Ishikawa (cell line): ENCODE results near the gene PRDM1.

Experiments used
- CEBPB ChIP-seq: IDR thresholded peaks from 2 replicates; pipeline ENCODE4 v1.6.1; 2012
- CREB1 ChIP-seq: IDR thresholded peaks from 2 replicates; pipeline ENCODE4 v1.6.1; 2012; ENCODE audit warnings: low read depth
- EGR1 ChIP-seq: IDR thresholded peaks from 2 replicates; pipeline ENCODE4 v1.6.1; 2012
- EP300 ChIP-seq: IDR thresholded peaks from 2 replicates; pipeline ENCODE4 v1.6.1; 2012; ENCODE audit warnings: borderline replicate concordance
- FOXM1 ChIP-seq: IDR thresholded peaks from 2 replicates; pipeline ENCODE4 v1.6.1; 2012; ENCODE audit warnings: low read depth, borderline replicate concordance
- MAX ChIP-seq: IDR thresholded peaks from 2 replicates; pipeline ENCODE4 v1.6.1; 2012
- NFIC ChIP-seq: IDR thresholded peaks from 2 replicates; pipeline ENCODE4 v1.6.1; 2012
- RAD21 ChIP-seq: IDR thresholded peaks from 2 replicates; pipeline ENCODE4 v1.6.1; 2012; ENCODE audit warnings: low read depth
- TAF1 ChIP-seq: IDR thresholded peaks from 2 replicates; pipeline ENCODE4 v1.6.1; 2012; ENCODE audit warnings: low read depth, mild to moderate bottlenecking
- TCF12 ChIP-seq: IDR thresholded peaks from 2 replicates; pipeline ENCODE4 v1.6.1; 2012; ENCODE audit warnings: low read depth
- TEAD4 ChIP-seq: IDR thresholded peaks from 2 replicates; pipeline ENCODE4 v1.6.1; 2012
- YY1 ChIP-seq: IDR thresholded peaks from 2 replicates; pipeline ENCODE4 v1.6.1; 2012; ENCODE audit warnings: low read depth
- ZBTB7A ChIP-seq: IDR thresholded peaks from 2 replicates; pipeline ENCODE4 v1.6.1; 2012; ENCODE audit warnings: low read depth
- TF ChIP-seq, protein P1 (sequence below): IDR thresholded peaks from 2 replicates; pipeline ENCODE4 v1.6.1; 2012
- TF ChIP-seq, protein P2 (sequence below): IDR thresholded peaks from 2 replicates; pipeline ENCODE4 v1.6.1; 2012; ENCODE audit warnings: low read depth, mild to moderate bottlenecking

PRDM1 gene

GRCh38 chr6:106094261-106094963 lies 8.3 kb downstream of the PRDM1 start:
- TF ChIP-seq CREB1, result no peak
- no peak for TF ChIP-seq RAD21
- TF ChIP-seq EGR1, result no peak
- no peak for TF ChIP-seq TEAD4
- TF ChIP-seq, protein P1, sequence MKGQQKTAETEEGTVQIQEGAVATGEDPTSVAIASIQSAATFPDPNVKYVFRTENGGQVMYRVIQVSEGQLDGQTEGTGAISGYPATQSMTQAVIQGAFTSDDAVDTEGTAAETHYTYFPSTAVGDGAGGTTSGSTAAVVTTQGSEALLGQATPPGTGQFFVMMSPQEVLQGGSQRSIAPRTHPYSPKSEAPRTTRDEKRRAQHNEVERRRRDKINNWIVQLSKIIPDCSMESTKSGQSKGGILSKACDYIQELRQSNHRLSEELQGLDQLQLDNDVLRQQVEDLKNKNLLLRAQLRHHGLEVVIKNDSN, result no peak
- no peak for TF ChIP-seq CEBPB
- no peak for TF ChIP-seq TAF1
- TF ChIP-seq TCF12, result no peak
- no peak for TF ChIP-seq NFIC
- no peak for TF ChIP-seq YY1
- TF ChIP-seq FOXM1, result no peak

DNA sequence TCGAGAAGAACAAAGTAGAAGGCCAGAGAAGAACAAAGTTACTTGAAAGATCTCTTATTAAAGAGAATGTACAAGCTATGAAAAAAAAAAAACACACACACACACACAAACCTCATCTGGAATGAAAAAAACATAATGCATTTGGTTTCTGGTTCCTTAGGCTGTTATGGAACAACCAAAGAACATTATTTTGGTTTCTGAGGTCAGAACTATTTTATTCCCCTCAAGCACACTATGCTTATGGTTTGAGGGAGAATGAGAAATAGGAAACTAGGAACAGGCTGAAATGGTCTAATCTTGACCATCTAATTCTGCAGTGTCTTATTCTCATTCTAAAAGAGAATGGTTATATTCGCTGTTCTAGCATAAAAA lies 8.8 kb downstream of the PRDM1 start:
- TF ChIP-seq CREB1 (no peak), TAF1 (no peak), ZBTB7A (no peak), EGR1 (no peak), TCF12 (no peak), NFIC (no peak), RAD21 (no peak), CEBPB (no peak), FOXM1 (no peak), MAX (no peak), TEAD4 (no peak), EP300 (no peak), YY1 (no peak)
- TF ChIP-seq, protein P1, result no peak
- TF ChIP-seq, protein P2, sequence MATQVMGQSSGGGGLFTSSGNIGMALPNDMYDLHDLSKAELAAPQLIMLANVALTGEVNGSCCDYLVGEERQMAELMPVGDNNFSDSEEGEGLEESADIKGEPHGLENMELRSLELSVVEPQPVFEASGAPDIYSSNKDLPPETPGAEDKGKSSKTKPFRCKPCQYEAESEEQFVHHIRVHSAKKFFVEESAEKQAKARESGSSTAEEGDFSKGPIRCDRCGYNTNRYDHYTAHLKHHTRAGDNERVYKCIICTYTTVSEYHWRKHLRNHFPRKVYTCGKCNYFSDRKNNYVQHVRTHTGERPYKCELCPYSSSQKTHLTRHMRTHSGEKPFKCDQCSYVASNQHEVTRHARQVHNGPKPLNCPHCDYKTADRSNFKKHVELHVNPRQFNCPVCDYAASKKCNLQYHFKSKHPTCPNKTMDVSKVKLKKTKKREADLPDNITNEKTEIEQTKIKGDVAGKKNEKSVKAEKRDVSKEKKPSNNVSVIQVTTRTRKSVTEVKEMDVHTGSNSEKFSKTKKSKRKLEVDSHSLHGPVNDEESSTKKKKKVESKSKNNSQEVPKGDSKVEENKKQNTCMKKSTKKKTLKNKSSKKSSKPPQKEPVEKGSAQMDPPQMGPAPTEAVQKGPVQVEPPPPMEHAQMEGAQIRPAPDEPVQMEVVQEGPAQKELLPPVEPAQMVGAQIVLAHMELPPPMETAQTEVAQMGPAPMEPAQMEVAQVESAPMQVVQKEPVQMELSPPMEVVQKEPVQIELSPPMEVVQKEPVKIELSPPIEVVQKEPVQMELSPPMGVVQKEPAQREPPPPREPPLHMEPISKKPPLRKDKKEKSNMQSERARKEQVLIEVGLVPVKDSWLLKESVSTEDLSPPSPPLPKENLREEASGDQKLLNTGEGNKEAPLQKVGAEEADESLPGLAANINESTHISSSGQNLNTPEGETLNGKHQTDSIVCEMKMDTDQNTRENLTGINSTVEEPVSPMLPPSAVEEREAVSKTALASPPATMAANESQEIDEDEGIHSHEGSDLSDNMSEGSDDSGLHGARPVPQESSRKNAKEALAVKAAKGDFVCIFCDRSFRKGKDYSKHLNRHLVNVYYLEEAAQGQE, result no peak

GRCh38 chr6:106097411-106098231 lies 11.5 kb downstream of the PRDM1 start:
- TF ChIP-seq FOXM1, result no peak
- no peak for TF ChIP-seq YY1
- no peak for TF ChIP-seq TEAD4
- TF ChIP-seq TCF12, result no peak
- no peak for TF ChIP-seq TAF1
- TF ChIP-seq MAX, result no peak
- TF ChIP-seq ZBTB7A, result no peak

DNA sequence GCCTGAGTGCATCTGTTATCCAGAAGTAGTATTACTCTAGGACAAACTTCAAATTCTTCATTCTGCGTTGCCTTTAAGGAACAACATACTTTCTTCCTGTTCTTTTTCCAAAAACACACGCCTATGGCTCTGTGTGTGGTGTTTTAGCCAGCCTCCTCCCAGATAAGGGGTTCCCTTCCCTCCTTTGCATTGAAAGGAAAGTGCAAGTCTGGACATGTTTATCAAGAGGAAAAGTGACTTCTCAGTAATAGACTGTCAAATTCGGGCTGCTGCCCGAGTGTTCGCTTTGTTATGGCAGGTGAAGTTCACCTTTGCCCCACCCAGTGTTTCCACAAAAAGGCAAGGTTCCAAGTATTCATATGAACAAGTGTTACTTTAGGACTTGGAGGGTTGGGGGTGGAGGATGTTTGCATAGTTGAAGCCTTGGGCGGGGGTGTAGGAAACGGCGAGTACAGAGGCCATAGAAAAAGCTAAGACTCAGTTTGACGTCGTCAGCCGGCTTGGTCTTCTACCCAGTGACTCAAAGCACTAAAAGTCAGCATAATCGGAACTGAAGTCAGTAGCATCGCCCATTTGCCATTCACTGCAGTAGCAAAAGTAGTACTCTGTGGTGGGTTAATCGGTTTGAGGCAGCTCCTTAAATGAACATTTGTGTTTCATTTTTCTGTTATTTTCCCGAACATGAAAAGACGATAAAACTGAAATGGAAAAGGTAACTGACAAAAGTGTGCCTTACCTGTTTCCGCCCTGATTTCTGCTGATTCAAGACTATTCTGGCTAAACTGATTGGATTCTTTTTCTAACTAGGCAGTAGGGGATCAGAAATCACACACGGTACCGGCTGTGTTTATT lies 12.5 kb downstream of the PRDM1 start:
- TF ChIP-seq FOXM1, result no peak
- TF ChIP-seq YY1, result no peak
- TF ChIP-seq RAD21, result no peak

GRCh38 chr6:106099235-106099537 lies 13.1 kb downstream of the PRDM1 start:
- no peak for TF ChIP-seq TEAD4
- TF ChIP-seq CEBPB, result no peak
- TF ChIP-seq CREB1, result no peak
- TF ChIP-seq YY1, result no peak
- TF ChIP-seq, protein P1, result no peak
- TF ChIP-seq, protein P2, result no peak
- no peak for TF ChIP-seq EP300
- no peak for TF ChIP-seq MAX
- no peak for TF ChIP-seq FOXM1
- no peak for TF ChIP-seq RAD21
- TF ChIP-seq ZBTB7A, result no peak
- no peak for TF ChIP-seq TAF1
